HFFc6 (cell line): ENCODE measurements around the gene FCRL2. TPM values are rescaled to one million over a fixed set of nuclear protein-coding genes. Genes with fewer than 3 reads are reported as not detected.

Source experiments
- DNase-seq: peaks from one replicate; pipeline ENCODE4 v3.0.0-alpha.2; 2018
- H3K27ac Mint-ChIP-seq: 2 replicates; pipeline ENCODE4 v1.8.0; 2020; ENCODE audit warnings: mild to moderate bottlenecking, mixed read lengths
- H3K27me3 Mint-ChIP-seq: 2 replicates; pipeline ENCODE4 v1.8.0; 2021; ENCODE audit warnings: mild to moderate bottlenecking, moderate library complexity, mixed read lengths; ENCODE audit not compliant: insufficient read depth
- H3K36me3 Mint-ChIP-seq: 2 replicates; pipeline ENCODE4 v1.8.0; 2021; ENCODE audit warnings: low read depth, mixed read lengths
- H3K4me1 Mint-ChIP-seq: 2 replicates; pipeline ENCODE4 v1.8.0; 2020; ENCODE audit warnings: low read depth, mixed read lengths
- H3K4me3 Mint-ChIP-seq: 2 replicates; pipeline ENCODE4 v1.8.0; 2020; ENCODE audit warnings: mild to moderate bottlenecking, moderate library complexity, mixed read lengths
- H3K9me3 Mint-ChIP-seq: 2 replicates; pipeline ENCODE4 v1.8.0; 2020; ENCODE audit warnings: mild to moderate bottlenecking, mixed read lengths
- CTCF ChIP-seq: fragments of 200-600 bp; sonication (generic); IDR thresholded peaks from 2 replicates; pipeline ENCODE4 v1.5.0; 2021; ENCODE audit warnings: antibody characterized with exemption, mild to moderate bottlenecking
- total RNA-seq, 6 experiments: library from RNA; stranded (reverse); fragmentation: NEBNext Ultra II Directional; extraction: Animal tissue kit (Norgen Biotek cat#: 25700); gene quantifications; 2 replicates in 1 of 6; 3 replicates in 5 of 6; pipeline ENCODE4 v1.2.3, GENCODE V29; 2021

The FCRL2 gene
- total RNA-seq, 6 experiments from 2014 or later = not detected

- peaks cover 2% of the 10 kb centered on the region for H3K27me3 Mint-ChIP-seq
Observed at GRCh38 chr1:157773493-157774350, 3.2 kb downstream of the FCRL2 start.

GRCh38 chr1:157771661-157772425 is 5.1 kb downstream of the FCRL2 start:
- H3K4me3 Mint-ChIP-seq = no peak overlapping the region

More at GRCh38 chr1:157773493-157774350, 3.2 kb downstream of the FCRL2 start:
- H3K27ac Mint-ChIP-seq = no peak overlapping the region
- no peaks in the 10 kb centered on the region for H3K36me3 Mint-ChIP-seq
- no peak for DNase-seq
- H3K4me1 Mint-ChIP-seq = no peaks in the 10 kb centered on the region
- H3K4me3 Mint-ChIP-seq = no peak overlapping the region
- no peak for TF ChIP-seq CTCF
- H3K9me3 Mint-ChIP-seq = peaks cover 17% of the 10 kb centered on the region

GRCh38 chr1:157770442-157771043 is 6.4 kb downstream of the FCRL2 start:
- no peak overlapping the region for H3K27ac Mint-ChIP-seq
- H3K4me3 Mint-ChIP-seq = no peak overlapping the region
- H3K27me3 Mint-ChIP-seq = peaks cover 2% of the 10 kb centered on the region
- TF ChIP-seq CTCF = no peak; the same call in 1 of the 2 replicates
- no peaks in the 10 kb centered on the region for H3K36me3 Mint-ChIP-seq
- no peak for DNase-seq
- no peaks in the 10 kb centered on the region for H3K4me1 Mint-ChIP-seq
- peaks cover 15% of the 10 kb centered on the region for H3K9me3 Mint-ChIP-seq

More at GRCh38 chr1:157771661-157772425, 5.1 kb downstream of the FCRL2 start:
- no peak for DNase-seq
- Mint-ChIP-seq H3K27me3 (peaks cover 2% of the 10 kb centered on the region), H3K36me3 (no peaks in the 10 kb centered on the region), H3K27ac (no peak overlapping the region), H3K4me1 (no peaks in the 10 kb centered on the region), H3K9me3 (peaks cover 17% of the 10 kb centered on the region)
- no peak for TF ChIP-seq CTCF

GRCh38 chr1:157766792-157767191 is 10.1 kb downstream of the FCRL2 start:
- Mint-ChIP-seq H3K9me3 (peaks cover 15% of the 10 kb centered on the region), H3K27me3 (peaks cover 5% of the 10 kb centered on the region), H3K4me1 (no peaks in the 10 kb centered on the region), H3K4me3 (no peak overlapping the region), H3K27ac (no peak overlapping the region), H3K36me3 (no peaks in the 10 kb centered on the region)
- TF ChIP-seq CTCF = no peak
- no peak for DNase-seq

- no peak for TF ChIP-seq CTCF
- DNase-seq = no peak
- peaks cover 31% of the 10 kb centered on the region for H3K9me3 Mint-ChIP-seq
- peaks cover 1% of the 10 kb centered on the region; the same call in 1 of the 2 replicates for H3K27me3 Mint-ChIP-seq
- H3K36me3 Mint-ChIP-seq = no peaks in the 10 kb centered on the region
- H3K4me3 Mint-ChIP-seq = no peak overlapping the region
- no peak overlapping the region for H3K27ac Mint-ChIP-seq
- no peaks in the 10 kb centered on the region for H3K4me1 Mint-ChIP-seq
Observed at GRCh38 chr1:157758018-157758417, 18.9 kb downstream of the FCRL2 start.
